ENCODE results near the gene GALNT6. TPM values are rescaled to one million over a fixed set of nuclear protein-coding genes. Genes with fewer than 3 reads are reported as not detected.

GALNT6 gene
- total RNA-seq, 1 donor: 11.3 TPM

DNA sequence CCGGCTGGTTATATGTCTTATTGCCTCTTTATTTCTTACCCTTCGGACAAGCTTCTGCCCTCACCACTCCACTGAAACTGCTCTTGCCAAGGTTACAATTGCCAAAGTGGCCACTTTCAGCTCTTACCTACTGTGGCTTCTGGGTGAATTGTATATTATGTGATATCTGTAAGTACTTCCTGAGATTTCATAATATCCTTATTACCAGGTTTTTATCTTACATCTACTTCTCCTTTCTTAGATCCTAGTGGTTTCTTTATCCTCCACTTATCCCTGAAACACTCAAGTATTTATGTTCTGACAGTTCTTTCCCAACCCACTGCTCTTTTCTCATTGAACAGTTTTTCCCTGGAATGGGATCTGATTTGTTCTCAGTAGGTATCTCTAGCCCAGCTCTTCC, 55.3 kb downstream of the GALNT6 start:
- no peaks in the 10 kb centered on the region for H3K27me3 ChIP-seq (ENCODE audit: insufficient read depth, low read length)
- no peak overlapping the region for H3K4me3 ChIP-seq (ENCODE audit: low read length)
- no peaks in the 10 kb centered on the region for H3K9me3 ChIP-seq (ENCODE audit: low read depth, low read length)
- peaks cover 30% of the 10 kb centered on the region for H3K4me1 ChIP-seq (ENCODE audit: insufficient read depth, low read length)

DNA sequence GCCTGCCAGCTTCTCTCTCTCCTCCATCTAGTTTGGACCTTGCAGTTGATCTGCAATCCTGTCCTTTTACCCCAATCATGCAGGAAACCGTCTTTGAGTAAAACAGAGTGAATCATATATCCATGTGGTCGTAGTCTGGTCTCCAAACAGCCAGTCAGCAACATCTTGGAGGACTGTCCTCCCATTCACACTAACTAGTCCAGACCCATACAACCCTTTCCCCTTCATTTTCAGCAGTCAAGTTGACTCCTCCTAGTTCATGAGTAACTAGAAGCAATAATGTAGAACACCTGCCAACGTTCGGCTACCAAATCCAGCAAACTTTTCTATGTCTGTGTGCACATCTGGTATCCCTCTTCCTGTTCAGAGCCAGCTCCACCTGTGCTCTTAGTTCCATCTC, 56.4 kb downstream of the GALNT6 start:
- no peaks in the 10 kb centered on the region for H3K9me3 ChIP-seq (ENCODE audit: low read depth, low read length)
- peaks cover 35% of the 10 kb centered on the region for H3K4me1 ChIP-seq (ENCODE audit: insufficient read depth, low read length)
- H3K27me3 ChIP-seq (ENCODE audit: insufficient read depth, low read length): no peaks in the 10 kb centered on the region
- H3K4me3 ChIP-seq (ENCODE audit: low read length): no peak overlapping the region

- no peaks in the 10 kb centered on the region for H3K27me3 ChIP-seq (ENCODE audit: insufficient read depth, low read length)
- no peak overlapping the region for H3K4me3 ChIP-seq (ENCODE audit: low read length)
- H3K9me3 ChIP-seq (ENCODE audit: low read depth, low read length): no peaks in the 10 kb centered on the region
- H3K4me1 ChIP-seq (ENCODE audit: insufficient read depth, low read length): peaks cover 47% of the 10 kb centered on the region
Observed at GRCh38 chr12:51333536-51333935, 57.7 kb downstream of the GALNT6 start.

- peaks cover 62% of the 10 kb centered on the region for H3K4me1 ChIP-seq (ENCODE audit: insufficient read depth, low read length)
- H3K9me3 ChIP-seq (ENCODE audit: low read depth, low read length): no peaks in the 10 kb centered on the region
- H3K27me3 ChIP-seq (ENCODE audit: insufficient read depth, low read length): no peaks in the 10 kb centered on the region
- H3K4me3 ChIP-seq (ENCODE audit: low read length): no peak overlapping the region
Observed at GRCh38 chr12:51330186-51330585, 61.0 kb downstream of the GALNT6 start.

GRCh38 chr12:51329742-51330141, 61.5 kb downstream of the GALNT6 start:
- Histone ChIP-seq H3K4me3 (ENCODE audit: low read length) (no peak overlapping the region), H3K27me3 (ENCODE audit: insufficient read depth, low read length) (no peaks in the 10 kb centered on the region), H3K9me3 (ENCODE audit: low read depth, low read length) (no peaks in the 10 kb centered on the region), H3K4me1 (ENCODE audit: insufficient read depth, low read length) (peaks cover 62% of the 10 kb centered on the region)

- Histone ChIP-seq H3K4me3 (ENCODE audit: low read length) (no peak overlapping the region), H3K27me3 (ENCODE audit: insufficient read depth, low read length) (no peaks in the 10 kb centered on the region)
Observed at GRCh38 chr12:51328587-51328986, 62.6 kb downstream of the GALNT6 start.

DNA sequence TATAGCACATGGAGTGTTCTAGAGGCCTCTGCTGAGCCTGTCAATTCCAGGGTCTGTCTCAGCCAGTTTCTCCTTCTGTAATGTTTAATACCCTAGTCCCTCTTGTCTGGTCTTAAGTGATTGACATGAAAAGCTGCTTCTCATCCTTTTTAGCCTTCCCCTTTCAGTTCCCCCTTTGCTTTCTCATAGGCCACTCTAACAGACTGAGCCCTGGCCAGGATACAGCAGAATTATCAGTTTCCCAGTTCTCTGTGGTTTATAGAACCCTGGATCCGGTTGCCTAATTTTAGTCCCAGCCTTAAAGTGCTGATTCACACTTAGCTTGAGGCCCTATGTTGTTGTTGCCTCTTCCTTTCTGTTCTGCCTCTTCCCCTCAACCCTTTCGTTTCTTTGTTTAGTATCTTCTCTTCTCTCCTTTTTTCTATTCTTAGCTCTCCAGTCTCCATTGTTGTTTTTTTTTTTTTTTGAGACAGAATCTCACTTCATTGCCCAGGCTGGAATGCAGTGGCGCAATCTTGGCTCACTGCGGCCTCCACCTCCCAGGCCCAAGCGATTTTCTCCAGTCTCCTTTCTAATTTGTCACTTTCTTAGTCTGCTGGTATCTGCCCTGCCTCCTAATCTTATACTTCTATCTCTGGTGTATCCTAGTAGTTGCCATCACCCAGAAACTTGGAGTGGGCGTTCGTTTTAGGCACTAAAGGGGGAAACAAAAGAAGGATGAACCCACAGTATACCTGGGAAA, 64.3 kb downstream of the GALNT6 start:
- Histone ChIP-seq H3K9me3 (ENCODE audit: low read depth, low read length) (no peaks in the 10 kb centered on the region), H3K4me1 (ENCODE audit: insufficient read depth, low read length) (peaks cover 84% of the 10 kb centered on the region), H3K27me3 (ENCODE audit: insufficient read depth, low read length) (no peaks in the 10 kb centered on the region), H3K4me3 (ENCODE audit: low read length) (no peak overlapping the region)

More at GRCh38 chr12:51328587-51328986, 62.6 kb downstream of the GALNT6 start:
- H3K9me3 ChIP-seq (ENCODE audit: low read depth, low read length): no peaks in the 10 kb centered on the region
- peaks cover 68% of the 10 kb centered on the region for H3K4me1 ChIP-seq (ENCODE audit: insufficient read depth, low read length)

- Histone ChIP-seq H3K4me3 (ENCODE audit: low read length) (no peak overlapping the region), H3K27me3 (ENCODE audit: insufficient read depth, low read length) (no peaks in the 10 kb centered on the region), H3K9me3 (ENCODE audit: low read depth, low read length) (no peaks in the 10 kb centered on the region), H3K4me1 (ENCODE audit: insufficient read depth, low read length) (peaks cover 97% of the 10 kb centered on the region)
Observed at GRCh38 chr12:51324953-51325352, 66.3 kb downstream of the GALNT6 start.

GRCh38 chr12:51323966-51324895, 67.0 kb downstream of the GALNT6 start, which contains the start of gene BIN2:
Gene BIN2, minus strand, starts transcription at chr12:51324174. Its CDS starts 72 bp downstream, at chr12:51324102.
- Histone ChIP-seq H3K4me3 (ENCODE audit: low read length) (peak within 1 kb of the TSS; percentile 83), H3K4me1 (ENCODE audit: insufficient read depth, low read length) (peaks cover 97% of the 10 kb centered on the region), H3K9me3 (ENCODE audit: low read depth, low read length) (no peaks in the 10 kb centered on the region), H3K27me3 (ENCODE audit: insufficient read depth, low read length) (no peaks in the 10 kb centered on the region)

GRCh38 chr12:51323317-51323960, 67.8 kb downstream of the GALNT6 start:
- Histone ChIP-seq H3K4me1 (ENCODE audit: insufficient read depth, low read length) (peaks cover 97% of the 10 kb centered on the region), H3K9me3 (ENCODE audit: low read depth, low read length) (no peaks in the 10 kb centered on the region), H3K27me3 (ENCODE audit: insufficient read depth, low read length) (no peaks in the 10 kb centered on the region), H3K4me3 (ENCODE audit: low read length) (peak overlapping the region; percentile 83)

GRCh38 chr12:51322452-51322851, 68.8 kb downstream of the GALNT6 start:
- Histone ChIP-seq H3K4me1 (ENCODE audit: insufficient read depth, low read length) (peaks cover 97% of the 10 kb centered on the region), H3K9me3 (ENCODE audit: low read depth, low read length) (no peaks in the 10 kb centered on the region), H3K4me3 (ENCODE audit: low read length) (peak overlapping the region; percentile 83), H3K27me3 (ENCODE audit: insufficient read depth, low read length) (no peaks in the 10 kb centered on the region)

- peak overlapping the region; percentile 83 for H3K4me3 ChIP-seq (ENCODE audit: low read length)
- no peaks in the 10 kb centered on the region for H3K9me3 ChIP-seq (ENCODE audit: low read depth, low read length)
- H3K4me1 ChIP-seq (ENCODE audit: insufficient read depth, low read length): peaks cover 97% of the 10 kb centered on the region
- H3K27me3 ChIP-seq (ENCODE audit: insufficient read depth, low read length): no peaks in the 10 kb centered on the region
Observed at GRCh38 chr12:51321882-51322281, 69.3 kb downstream of the GALNT6 start.

DNA sequence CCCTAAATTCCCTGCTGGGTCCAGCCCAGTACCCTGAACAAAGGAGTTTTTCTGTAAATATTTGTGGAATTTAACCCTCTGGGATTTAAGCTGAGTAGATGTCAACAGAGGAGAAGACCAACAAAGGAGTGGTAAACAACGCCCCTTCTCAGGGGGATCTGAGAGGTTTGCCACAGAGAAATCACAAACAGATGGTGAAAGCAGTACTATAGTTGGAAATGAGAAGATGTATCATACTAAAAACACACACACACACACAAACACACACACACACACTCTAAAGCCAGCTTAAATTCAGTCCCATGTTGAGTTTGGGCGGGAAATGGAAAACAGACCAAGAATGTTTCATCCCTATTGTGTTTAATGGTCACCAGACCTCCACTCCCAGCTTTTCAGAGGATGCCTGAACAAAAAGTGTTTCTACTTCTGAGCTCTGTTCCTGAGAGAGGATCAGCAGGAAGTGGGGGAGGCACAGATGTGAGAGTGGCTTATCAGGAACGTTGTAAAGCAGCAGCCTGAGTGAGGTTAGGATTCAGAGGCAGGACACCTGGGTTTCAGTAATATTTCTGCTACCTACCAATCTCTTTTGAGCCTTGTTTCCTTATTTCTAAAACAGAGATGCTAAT, 70.4 kb downstream of the GALNT6 start:
- H3K9me3 ChIP-seq (ENCODE audit: low read depth, low read length): no peaks in the 10 kb centered on the region
- peak overlapping the region; percentile 83 for H3K4me3 ChIP-seq (ENCODE audit: low read length)
- peaks cover 96% of the 10 kb centered on the region for H3K4me1 ChIP-seq (ENCODE audit: insufficient read depth, low read length)
- H3K27me3 ChIP-seq (ENCODE audit: insufficient read depth, low read length): no peaks in the 10 kb centered on the region

- no peak overlapping the region for H3K4me3 ChIP-seq (ENCODE audit: low read length)
- no peaks in the 10 kb centered on the region for H3K27me3 ChIP-seq (ENCODE audit: insufficient read depth, low read length)
- no peaks in the 10 kb centered on the region for H3K9me3 ChIP-seq (ENCODE audit: low read depth, low read length)
- H3K4me1 ChIP-seq (ENCODE audit: insufficient read depth, low read length): peaks cover 94% of the 10 kb centered on the region
Observed at GRCh38 chr12:51320311-51320694, 70.9 kb downstream of the GALNT6 start.
